CD14-positive monocyte (primary cell): ENCODE data around the gene UQCRH. TPM values are rescaled to one million over a fixed set of nuclear protein-coding genes. Genes with fewer than 3 reads are reported as not detected.

Experiments
- DNase-seq, 3 donors: peaks; one replicate each; pipeline ENCODE4 v3.0.0-alpha.2; 2011 to 2022
- H2AFZ ChIP-seq: 2 replicates; pipeline ENCODE4 v1.6.0; 2012; ENCODE audit warnings: mild to moderate bottlenecking, low read depth, low read length, inconsistent platforms; ENCODE audit not compliant: insufficient read depth, poor library complexity, severe bottlenecking
- H3K27ac ChIP-seq, 2 donors: 1 replicate in 1 of 2; 2 replicates in 1 of 2; pipeline ENCODE4 v1.5.1; 2012 to 2013; ENCODE audit warnings: low read length in 2 of 2, control low read depth in 1 of 2, inconsistent platforms in 1 of 2, low read depth in 1 of 2, mild to moderate bottlenecking in 1 of 2
- H3K27me3 ChIP-seq, 2 donors: one replicate each; pipeline versions ENCODE4 v1.6.0 to v1.6.1; 2011 to 2013; ENCODE audit warnings: low read length in 2 of 2; ENCODE audit not compliant: control insufficient read depth in 2 of 2, insufficient read depth in 2 of 2
- H3K36me3 ChIP-seq, 2 donors: replicated peaks in 1 of 2; 1 replicate in 1 of 2; 2 replicates in 1 of 2; pipeline versions ENCODE4 v1.5.1 to v1.6.1; 2012 to 2013; ENCODE audit warnings: low read length in 2 of 2, control low read depth in 1 of 2, inconsistent platforms in 1 of 2, mild to moderate bottlenecking in 1 of 2; ENCODE audit not compliant: insufficient read depth in 2 of 2, control insufficient read depth in 1 of 2
- H3K4me1 ChIP-seq, 2 donors: 1 replicate in 1 of 2; 2 replicates in 1 of 2; pipeline versions ENCODE4 v1.5.1 to v1.6.1; 2012 to 2013; ENCODE audit warnings: low read length in 2 of 2, control low read depth in 1 of 2, inconsistent platforms in 1 of 2, mild to moderate bottlenecking in 1 of 2, moderate library complexity in 1 of 2; ENCODE audit not compliant: insufficient read depth in 2 of 2, control insufficient read depth in 1 of 2
- H3K4me2 ChIP-seq: replicated peaks from 2 replicates; pipeline ENCODE3; 2012; ENCODE audit warnings: low read length, moderate library complexity, mild to moderate bottlenecking; ENCODE audit not compliant: poor library complexity, severe bottlenecking; ENCODE audit errors: extremely low read depth
- H3K4me3 ChIP-seq, 3 experiments: fragments of 200-600 bp in 1 of 3; sonication (generic) in 1 of 3; replicated peaks in 1 of 3; 1 replicate in 2 of 3; 2 replicates in 1 of 3; pipeline ENCODE4 v1.5.1; 2011 to 2013; ENCODE audit warnings: low read length in 3 of 3, mild to moderate bottlenecking in 3 of 3, control low read depth in 2 of 3, low read depth in 2 of 3, inconsistent platforms in 1 of 3, moderate library complexity in 1 of 3
- H3K79me2 ChIP-seq: 2 replicates; pipeline ENCODE4 v1.6.0; 2012; ENCODE audit warnings: mild to moderate bottlenecking, control low read depth, inconsistent platforms, low read length, moderate library complexity; ENCODE audit not compliant: insufficient read depth
- H3K9ac ChIP-seq: 2 replicates; pipeline ENCODE4 v1.6.0; 2017; ENCODE audit warnings: low read length, mild to moderate bottlenecking; ENCODE audit not compliant: insufficient read depth, poor library complexity, severe bottlenecking
- H3K9me3 ChIP-seq, 2 donors: replicated peaks in 1 of 2; 1 replicate in 1 of 2; 2 replicates in 1 of 2; pipeline versions ENCODE4 v1.5.1 to v1.6.1; 2012 to 2013; ENCODE audit warnings: low read length in 2 of 2, control low read depth in 1 of 2; ENCODE audit not compliant: control insufficient read depth in 1 of 2, insufficient read depth in 1 of 2
- H4K20me1 ChIP-seq: 2 replicates; pipeline ENCODE4 v1.6.0; 2012; ENCODE audit warnings: mild to moderate bottlenecking, low read length, control low read depth, moderate library complexity; ENCODE audit not compliant: insufficient read depth
- H3K27ac Mint-ChIP-seq, 7 donors: one replicate each; pipeline ENCODE4 v1.8.0; 2020; ENCODE audit warnings: mild to moderate bottlenecking in 7 of 7, mixed read lengths in 7 of 7, moderate library complexity in 6 of 7, inconsistent platforms in 2 of 7
- H3K27me3 Mint-ChIP-seq, 3 donors: one replicate each; pipeline ENCODE4 v1.8.0; 2021 to 2022; ENCODE audit warnings: low read depth in 3 of 3, mild to moderate bottlenecking in 3 of 3, mixed read lengths in 3 of 3, moderate library complexity in 3 of 3, inconsistent platforms in 1 of 3
- H3K36me3 Mint-ChIP-seq, 2 donors: one replicate each; pipeline ENCODE4 v1.8.0; 2020; ENCODE audit warnings: mixed read lengths in 2 of 2, inconsistent platforms in 1 of 2, mild to moderate bottlenecking in 1 of 2
- H3K4me1 Mint-ChIP-seq: one replicate; pipeline ENCODE4 v1.8.0; 2020; ENCODE audit warnings: mild to moderate bottlenecking, mixed read lengths
- H3K4me3 Mint-ChIP-seq, 2 donors: one replicate each; pipeline ENCODE4 v1.8.0; 2020; ENCODE audit warnings: mild to moderate bottlenecking in 2 of 2, mixed read lengths in 2 of 2, moderate library complexity in 1 of 2
- H3K9me3 Mint-ChIP-seq, 7 donors: one replicate each; pipeline ENCODE4 v1.8.0; 2020 to 2022; ENCODE audit warnings: mixed read lengths in 7 of 7, mild to moderate bottlenecking in 6 of 7, moderate library complexity in 6 of 7, inconsistent platforms in 2 of 7
- CTCF ChIP-seq: fragments of 200-600 bp; IDR thresholded peaks from one replicate; pipeline ENCODE4 v1.8.0; 2022; ENCODE audit warnings: antibody characterized with exemption, mild to moderate bottlenecking
- WGBS: methylation state at CpG from one replicate; pipeline ENCODE4 v1.1.5; 2013; ENCODE audit warnings: missing lambda C conversion rate; ENCODE audit not compliant: insufficient coverage; 5-methylcytosine and 5-hydroxymethylcytosine counted together
- intact Hi-C, 2 donors: fragments of 100-400 bp; cut with micrococcal nuclease; formaldehyde crosslinking; loops; one replicate each; pipeline versions ENCODE4 v1.15.0 to v1.15.1; 2023
- polyA plus RNA-seq, 3 donors: library from polyadenylated mRNA; depleted of rRNA in 1 of 3; unstranded in 2 of 3; stranded (reverse) in 1 of 3; fragments of 300-500 nt in 2 of 3; fragments of >200 nt in 1 of 3; fragmentation: Illumina TruSeq in 2 of 3; gene quantifications; 1 replicate in 2 of 3; 2 replicates in 1 of 3; pipeline ENCODE4 v1.2.3, GENCODE V29; 2012 to 2021

UQCRH gene
- polyA plus RNA-seq, 3 donors = 261 to 341 (median 266) TPM

DNA sequence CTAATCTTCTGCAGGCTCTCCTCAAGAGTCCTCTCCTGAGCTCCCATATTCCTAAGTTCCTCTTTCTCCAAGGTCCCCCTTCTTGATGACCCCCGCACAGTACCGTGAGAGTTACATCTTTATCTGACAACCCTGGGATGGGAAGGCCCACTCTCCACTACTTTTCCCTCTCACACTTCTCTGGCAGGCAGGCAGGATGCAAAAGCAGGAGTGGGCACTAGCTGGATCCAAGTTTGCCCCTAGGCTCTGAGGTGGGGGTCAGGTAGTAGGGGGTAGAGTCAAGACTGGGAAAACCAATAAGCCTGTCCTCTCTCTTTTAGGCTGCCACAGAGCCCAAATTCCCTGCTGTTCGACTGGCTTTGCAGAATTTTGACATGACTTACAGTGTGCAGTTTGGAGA, 41.0 kb downstream of the UQCRH start:
- H3K27me3 Mint-ChIP-seq = peaks cover 0 to under 1% (median 0%) of the 10 kb centered on the region in 3 donors
- Histone ChIP-seq H3K27ac (peak overlapping the region in 1 of 2 donors; percentile 49), H3K4me3 (no peak overlapping the region), H3K9me3 (no peaks in the 10 kb centered on the region), H3K9ac (no peak overlapping the region), H3K27me3 (no peaks in the 10 kb centered on the region), H4K20me1 (peaks cover 4% of the 10 kb centered on the region), H2AFZ (no peak overlapping the region), H3K79me2 (peaks cover 26% of the 10 kb centered on the region), H3K4me1 (peaks cover 20 to 26% of the 10 kb centered on the region in 2 donors), H3K4me2 (no peak overlapping the region), H3K36me3 (peaks cover 37 to 48% of the 10 kb centered on the region in 2 donors)
- no peak for TF ChIP-seq CTCF
- no peak for DNase-seq
- H3K4me1 Mint-ChIP-seq = peaks cover 35% of the 10 kb centered on the region
- peaks cover 0 to 2% (median 0%) of the 10 kb centered on the region in 7 donors for H3K9me3 Mint-ChIP-seq
- WGBS = 100% methylated on average over 3 of the region's 3 CpGs
- peak overlapping the region in 5 of 7 donors; percentile 23 to 75 (median 44) for H3K27ac Mint-ChIP-seq
- peaks cover 45 to 66% of the 10 kb centered on the region in 2 donors for H3K36me3 Mint-ChIP-seq
- H3K4me3 Mint-ChIP-seq = no peak overlapping the region
- intact Hi-C loops = loop anchor here in 1 of 2 donors (5.0 kb wide), 1 partner anchor 42 kb away; the partner anchor contains the start of genes LRRC41 and UQCRH

DNA sequence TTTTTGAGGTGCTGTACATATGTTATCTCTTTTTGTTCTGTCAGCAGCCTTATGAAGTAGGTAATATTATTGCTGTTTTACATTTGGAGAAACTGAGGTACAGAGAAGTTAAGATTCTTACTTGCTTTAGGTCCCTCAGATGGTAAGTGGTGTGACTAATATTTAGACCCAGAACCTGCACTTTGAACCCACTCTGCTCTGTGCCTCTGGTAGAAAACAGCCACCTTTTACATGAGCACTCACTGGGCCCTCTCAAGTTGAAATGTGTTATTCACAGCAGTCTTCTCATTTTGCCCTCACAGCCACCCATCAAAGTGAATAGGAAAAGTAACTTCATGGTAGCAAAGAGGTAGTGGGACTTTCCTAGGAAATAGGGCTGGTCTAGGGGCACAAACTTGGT, 41.8 kb downstream of the UQCRH start:
- Histone ChIP-seq H3K27ac (peak overlapping the region in 1 of 2 donors; percentile 49), H3K79me2 (peaks cover 26% of the 10 kb centered on the region), H3K27me3 (no peaks in the 10 kb centered on the region), H3K9me3 (no peaks in the 10 kb centered on the region), H3K9ac (no peak overlapping the region), H2AFZ (no peak overlapping the region), H4K20me1 (peaks cover 4% of the 10 kb centered on the region), H3K4me1 (peaks cover 19 to 24% of the 10 kb centered on the region in 2 donors), H3K4me3 (no peak overlapping the region), H3K4me2 (no peak overlapping the region), H3K36me3 (peaks cover 43 to 51% of the 10 kb centered on the region in 2 donors)
- Mint-ChIP-seq H3K27ac (peak overlapping the region in 1 of 7 donors; percentile 37), H3K4me3 (no peak overlapping the region), H3K9me3 (peaks cover 0 to 2% (median 0%) of the 10 kb centered on the region in 7 donors), H3K36me3 (peaks cover 52 to 74% of the 10 kb centered on the region in 2 donors), H3K4me1 (peaks cover 37% of the 10 kb centered on the region), H3K27me3 (no peaks in the 10 kb centered on the region)
- no peak for DNase-seq
- intact Hi-C loops = no loop called here
- no peak for TF ChIP-seq CTCF
